GM21528 (cell line): ENCODE results near the gene TBCC.

Source experiments
- ATAC-seq: cut with Tn5 transposase; IDR thresholded peaks from one replicate; pipeline ENCODE4 v1.9.1; 2021; ENCODE audit warnings: mild to moderate bottlenecking, moderate library complexity; ENCODE audit not compliant: unreplicated experiment, low FRiP score

TBCC gene

DNA sequence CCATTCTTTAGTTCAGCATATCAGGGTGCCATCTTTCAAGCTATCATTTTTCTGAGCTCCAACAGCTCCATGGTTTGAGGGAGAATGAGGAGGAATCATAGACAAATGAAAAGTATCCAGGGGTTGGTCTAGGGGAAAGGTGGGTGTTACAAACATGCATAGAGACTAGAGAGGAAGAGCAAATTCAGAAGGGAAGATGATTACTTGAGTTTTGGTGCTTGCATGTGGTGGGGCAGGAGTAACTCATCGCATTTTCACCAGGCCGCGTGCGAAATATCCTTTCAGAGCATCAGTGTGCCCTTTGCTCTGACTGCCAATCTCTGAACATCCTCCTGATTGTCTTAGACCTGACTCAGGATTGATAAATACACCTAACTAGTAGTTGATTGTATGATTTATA, 28.3 kb upstream of the TBCC start:
- no peak for ATAC-seq

DNA sequence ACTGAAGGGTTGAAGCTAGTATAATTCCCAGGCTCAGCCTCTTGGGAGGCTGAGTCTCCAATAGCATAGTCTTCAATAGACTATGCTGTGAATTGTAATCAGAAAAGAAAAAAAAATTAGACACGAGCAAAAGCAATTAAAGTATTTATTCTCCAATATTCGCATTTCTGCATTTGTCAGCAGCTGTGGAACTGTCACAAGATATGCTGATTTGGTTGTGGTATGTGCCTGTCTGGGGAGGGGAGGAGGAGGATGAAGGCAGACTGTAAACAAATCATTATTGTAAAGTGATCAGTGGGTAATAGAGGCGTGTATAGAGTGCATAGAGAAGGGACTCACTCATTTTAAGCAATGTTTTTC, 25.8 kb upstream of the TBCC start:
- no peak for ATAC-seq

DNA sequence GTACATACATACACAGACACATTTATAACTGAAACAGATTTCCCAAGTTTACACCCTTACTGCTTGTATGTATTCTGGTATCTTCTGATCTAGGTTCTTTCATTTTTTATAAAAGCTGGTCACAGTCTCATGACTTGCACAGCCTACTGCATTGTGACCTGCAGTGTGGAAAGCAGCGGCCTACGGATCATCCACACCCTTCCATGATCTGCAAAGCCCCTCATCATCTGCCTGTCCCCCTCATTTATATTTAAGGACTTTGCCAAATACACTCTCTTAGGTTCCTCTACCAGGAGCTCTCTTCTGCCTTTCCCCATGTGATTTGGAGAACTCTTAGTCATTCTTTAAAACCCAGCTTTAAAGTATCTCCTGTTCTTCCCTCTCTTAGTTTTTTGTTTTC, 23.9 kb upstream of the TBCC start:
- no peak for ATAC-seq

DNA sequence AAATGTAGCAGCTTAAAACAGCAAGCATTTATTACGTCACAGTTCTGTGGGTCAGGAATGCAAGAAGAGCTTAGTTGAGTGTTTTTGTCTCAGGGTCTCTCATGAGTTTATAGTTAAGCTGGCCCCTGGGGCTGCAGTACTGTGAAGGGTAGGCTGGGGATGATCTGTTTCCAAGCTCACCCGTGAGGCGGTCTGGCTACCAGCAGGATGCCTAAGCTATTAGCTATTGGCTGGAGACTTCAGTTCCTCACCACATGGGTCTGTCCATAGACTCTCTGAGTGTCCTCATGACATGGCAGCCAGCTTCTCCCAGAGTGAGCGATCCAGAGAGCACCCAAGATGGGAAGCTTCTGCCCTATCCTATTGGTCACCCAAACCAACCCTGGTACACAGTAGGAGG, 23.1 kb upstream of the TBCC start:
- ATAC-seq, result no peak

DNA sequence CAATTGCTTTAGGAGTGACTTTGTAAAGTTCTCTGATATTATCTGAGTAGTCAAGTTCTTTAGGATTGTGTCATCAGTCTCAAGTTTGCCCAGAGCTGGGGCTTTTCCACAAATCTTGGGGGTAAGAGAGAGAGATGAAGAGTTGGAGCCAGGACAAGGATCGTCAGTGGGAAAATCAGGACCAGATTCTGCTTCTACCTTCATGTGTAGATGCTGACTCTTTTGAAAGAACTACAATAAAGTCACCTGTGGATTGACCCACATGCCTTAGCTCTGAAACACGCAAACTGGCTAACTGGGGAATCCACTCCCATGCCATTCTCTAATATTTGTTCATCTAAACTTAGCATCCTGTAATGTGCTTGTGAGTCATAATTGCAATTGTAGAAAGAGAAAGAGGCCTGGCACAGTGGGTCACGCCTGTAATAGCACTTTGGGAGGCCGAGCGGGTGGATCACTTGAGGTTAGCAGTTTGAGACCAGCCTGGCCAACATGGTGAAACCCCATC, 20.3 kb upstream of the TBCC start:
- ATAC-seq, result no peak

DNA sequence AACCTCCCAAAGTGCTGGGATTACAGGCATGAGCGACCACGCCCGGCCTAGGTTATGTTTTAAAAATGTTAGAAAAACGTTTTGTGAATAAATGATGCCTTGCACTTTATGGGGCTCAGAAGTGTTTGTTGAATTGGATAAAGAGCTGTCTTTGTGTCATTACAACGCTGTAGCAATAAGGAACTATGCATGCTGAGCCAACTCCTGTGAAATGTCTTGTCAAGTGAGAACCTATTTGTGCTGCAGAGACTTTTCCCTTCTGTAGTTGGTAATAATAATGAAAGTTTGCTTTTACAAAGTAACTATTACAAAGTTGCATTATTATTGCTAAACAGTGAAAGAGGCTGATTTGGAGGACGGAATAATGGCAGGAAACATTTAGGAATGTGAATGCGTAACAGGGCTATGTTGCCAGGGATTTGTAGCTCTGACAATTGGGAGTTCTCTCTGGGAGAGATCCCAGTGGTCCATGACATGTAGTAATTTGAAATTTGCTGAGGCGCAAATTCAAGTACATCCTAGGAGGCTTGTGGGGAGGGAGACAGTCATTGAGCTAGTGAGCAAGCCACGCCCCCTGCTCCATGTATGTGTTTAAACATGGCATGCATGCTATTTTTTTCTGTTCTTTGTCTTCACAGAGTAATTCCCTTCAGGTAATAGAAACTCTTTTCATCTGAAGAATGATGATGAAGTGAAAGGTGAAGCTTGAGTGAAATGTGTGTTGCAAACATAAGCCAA, 19.2 kb upstream of the TBCC start:
- ATAC-seq, result no peak

DNA sequence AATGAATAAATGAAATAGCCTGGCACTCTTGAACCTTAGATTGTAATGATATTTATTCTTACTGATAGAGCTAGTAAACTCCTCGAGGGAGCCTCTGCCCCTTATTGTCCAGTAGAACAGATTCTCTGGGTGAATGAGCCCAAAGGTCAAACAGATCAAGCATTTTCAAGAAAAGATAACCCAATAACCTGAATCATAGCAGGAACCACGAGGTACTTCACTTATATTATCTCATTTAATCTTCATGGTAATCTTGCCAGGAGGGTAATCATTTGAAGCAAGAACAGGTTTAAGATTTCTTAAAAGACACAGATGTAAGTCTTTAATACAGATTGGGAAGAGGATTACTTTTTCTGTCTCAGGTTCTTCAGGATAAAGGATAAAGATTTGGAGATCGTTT, 17.0 kb upstream of the TBCC start:
- no peak for ATAC-seq

DNA sequence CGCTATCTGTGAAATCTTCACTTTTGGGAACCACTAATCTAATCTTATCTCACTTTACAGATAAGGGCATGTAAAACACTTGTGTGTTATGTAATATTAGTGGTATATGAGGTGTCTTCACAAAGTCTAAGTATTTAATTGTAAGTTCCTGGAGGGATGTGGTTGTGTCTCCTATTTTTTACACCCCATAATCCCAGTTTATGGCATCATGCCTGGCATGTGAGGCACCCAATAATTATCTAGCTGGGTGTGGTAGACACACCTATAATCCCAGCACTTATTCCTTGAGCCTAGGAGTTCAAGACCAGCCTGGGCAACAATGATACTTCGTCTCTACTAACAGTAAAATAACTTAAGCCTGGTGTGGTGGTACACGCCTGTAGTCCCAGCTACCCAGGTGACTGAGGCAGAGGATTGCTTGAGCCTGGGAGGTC, 16.5 kb upstream of the TBCC start:
- no peak for ATAC-seq

DNA sequence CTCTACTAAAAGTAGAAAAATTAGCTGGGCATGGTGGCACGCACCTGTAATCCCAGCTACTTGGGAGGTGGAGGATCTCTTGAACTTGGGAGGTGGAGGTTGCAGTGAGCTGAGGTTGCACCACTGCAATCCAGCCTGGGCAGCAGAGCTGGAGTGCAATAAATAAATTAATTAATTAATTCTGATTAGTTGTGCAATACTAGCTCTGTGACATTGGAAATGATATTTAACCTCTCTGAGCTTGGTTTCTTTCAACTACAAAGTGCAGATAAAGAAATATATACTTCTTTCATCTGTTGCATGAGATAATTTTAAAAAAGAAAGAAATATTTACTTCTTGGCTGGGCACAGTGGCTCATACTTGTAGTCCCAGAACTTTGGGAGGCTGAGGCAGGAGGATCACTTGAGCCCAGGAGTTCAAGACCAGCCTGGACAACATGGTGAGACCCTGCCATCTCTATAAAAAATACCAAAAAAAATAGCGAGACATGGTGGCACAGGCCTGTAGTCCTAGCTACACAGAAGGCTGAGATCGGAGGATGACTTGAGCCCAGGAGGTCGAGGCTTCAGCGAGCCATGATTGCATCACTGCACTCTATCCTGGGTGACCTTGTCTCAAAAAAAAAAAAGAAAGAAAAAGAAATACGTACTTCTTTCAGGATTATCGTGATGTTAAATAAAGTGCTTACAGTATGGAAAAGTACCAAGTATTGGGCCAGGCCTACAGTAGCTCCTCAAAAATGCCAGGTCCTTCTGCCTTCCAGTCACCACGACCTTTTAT, 15.6 kb upstream of the TBCC start:
- ATAC-seq, result no peak

DNA sequence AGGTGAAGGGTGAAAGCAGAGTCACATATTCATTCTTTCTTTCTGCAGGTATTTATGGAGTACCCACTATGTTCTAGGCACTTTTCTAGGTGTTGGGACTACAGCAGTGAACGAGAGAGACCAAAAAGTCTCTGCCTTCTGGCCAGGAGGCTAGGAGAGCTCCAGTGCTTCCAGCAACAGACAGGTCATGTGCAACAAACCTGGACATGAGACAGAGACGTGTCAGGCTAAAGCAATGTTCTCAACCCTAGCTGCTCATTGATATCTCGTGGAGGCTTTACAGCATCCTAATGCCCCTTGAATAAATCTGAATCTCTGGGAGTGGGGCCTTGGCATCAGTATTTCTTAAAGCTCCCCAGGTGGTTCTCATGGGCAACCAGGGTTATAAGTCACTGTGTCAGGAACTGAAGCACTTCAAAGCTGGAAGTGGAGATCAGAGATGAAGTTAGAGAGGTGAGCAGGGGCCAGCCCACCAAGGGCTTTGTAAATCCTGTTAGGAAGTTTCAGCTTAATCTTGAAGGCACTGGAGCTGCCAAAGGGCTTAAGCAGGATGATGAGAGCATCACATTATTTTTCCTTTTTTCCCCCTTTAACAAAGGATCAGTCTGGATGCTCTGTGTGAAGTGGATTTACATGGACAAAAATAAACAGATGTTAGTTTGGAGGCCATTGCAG, 13.0 kb upstream of the TBCC start:
- no peak for ATAC-seq

DNA sequence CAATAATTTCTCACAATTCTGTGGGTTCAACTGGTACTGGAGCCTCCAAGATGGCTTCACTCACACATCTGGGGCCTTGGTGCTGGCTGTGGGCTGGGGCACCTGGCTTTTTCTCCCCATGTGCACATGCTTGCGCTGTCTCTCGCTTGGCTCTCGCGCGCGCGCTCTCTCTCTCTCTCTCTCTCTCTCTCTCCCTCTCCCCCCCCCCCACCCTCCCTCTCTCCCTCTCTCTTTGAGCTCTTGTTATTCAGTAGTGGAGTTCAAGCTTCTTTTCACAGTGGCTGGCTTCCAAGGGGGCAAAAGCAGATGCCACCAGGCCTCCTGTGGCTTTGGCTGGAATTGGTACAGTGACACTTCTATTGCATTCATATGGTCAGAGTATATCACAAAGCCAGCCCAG, 10.8 kb upstream of the TBCC start:
- no peak for ATAC-seq

DNA sequence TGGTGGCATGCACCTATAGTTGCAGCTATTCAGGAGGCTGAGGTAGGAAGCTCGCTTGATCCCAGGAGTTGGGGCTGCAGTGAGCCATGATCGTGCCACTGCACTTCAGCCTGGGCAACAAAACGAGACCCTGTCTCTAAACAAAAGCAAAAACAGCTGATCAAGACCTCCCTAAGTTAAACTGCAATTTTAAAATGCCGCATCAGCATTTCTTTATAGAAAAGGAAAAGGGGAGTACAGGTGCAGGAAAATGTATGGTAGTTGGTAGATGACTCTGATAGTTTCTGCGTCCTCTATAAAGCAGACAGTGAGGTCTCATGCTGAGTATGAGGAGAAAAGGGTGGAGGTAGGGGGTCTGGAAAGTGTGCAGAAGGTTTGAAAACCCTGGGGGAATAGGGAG, 8.9 kb upstream of the TBCC start:
- ATAC-seq, result no peak

DNA sequence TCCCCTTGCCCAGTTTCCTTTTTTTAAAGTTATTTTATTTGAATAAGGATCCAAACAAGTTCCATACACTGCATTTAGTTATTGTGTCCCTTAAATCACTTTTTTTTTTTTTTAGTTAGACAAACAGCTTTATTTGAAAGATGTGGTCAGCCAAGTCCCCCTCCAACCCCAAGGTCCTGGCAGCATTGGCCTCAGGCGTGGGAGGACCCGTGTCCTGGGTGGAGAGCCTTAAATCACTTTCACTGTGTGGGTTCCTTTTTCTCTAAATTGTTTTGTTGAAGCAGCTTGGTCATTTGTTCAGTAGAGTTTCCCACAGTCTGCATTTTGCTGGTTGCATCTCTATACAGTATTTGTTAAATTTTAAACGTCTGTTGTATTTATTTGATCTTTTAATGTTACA, 5.2 kb upstream of the TBCC start:
- no peak for ATAC-seq

DNA sequence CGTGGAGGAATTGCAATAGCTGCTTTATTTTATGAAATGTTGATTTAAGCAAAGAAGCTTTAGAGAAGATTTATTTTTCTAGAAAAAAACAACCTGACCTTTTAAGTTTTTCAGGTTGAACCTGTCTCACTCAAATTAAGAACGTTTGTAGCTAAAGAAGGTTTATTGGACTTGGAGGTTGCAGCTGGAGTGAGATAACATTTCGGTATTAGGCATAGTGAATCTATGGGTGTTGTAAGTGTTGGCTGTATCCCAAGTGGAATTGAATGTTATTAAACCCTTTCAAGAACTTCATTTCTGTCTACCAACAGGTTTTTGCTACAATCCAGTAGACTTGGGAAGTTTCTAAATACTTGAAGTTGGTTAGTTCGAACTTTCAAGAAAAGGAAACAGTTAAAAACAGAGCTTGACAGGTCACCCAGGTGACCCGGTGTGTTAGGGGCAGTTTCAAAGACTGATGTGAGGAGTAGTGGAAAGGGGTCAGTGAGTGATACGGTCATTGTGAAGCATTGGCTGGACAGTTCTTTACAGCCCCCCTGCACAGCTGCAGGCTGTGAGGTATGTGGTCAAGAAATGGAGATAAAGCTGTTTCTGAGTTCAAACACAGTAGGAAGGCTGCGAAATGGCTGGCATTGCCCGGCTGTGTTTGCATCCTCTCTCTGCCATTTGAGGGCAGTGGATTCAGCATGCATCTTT, 2.4 kb upstream of the TBCC start:
- ATAC-seq, result no peak

DNA sequence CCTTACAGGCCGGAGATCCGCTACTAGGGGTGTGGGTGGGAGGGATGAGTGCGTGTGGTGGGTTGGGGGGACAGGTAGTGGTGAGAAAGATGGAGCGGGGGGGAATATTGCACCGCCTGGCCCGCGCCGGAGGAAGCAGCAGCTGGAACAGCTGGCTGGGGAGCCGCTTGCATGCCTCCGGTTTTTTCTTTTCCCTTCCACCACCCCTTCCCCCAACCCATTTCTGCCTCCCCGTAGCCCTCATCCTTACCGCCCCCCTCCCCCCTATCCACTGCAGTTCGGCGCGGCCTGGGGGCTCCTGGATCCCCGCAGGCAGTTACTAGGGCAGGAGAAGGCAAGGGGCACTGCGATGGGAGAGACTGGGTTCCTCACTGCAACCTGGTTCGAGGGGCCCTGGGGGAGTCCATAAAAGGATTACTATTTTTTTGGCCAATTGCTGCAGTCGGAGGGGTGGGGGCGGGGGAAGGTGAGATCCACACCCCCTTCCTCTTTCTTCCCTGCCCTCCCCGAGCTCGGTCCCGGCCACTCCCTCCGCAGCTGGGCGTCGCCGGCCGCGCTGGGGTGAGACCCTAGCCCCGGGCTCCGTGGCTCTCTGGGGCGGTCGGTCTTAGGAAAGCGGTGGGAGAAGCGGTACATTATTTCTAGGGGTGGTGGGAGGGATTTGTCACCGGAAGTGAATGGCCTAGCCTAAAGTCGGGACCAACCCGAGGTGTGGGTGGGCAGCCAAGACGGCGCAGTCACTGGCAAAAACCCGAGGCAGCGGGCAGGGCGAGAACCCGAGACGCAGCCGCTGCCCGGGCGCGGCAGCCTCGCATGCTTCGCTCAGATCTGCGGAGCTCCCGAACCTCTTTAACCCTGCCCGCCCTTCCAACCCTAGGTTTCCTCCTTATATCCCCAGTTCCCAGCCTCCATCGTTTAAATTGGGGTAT, 824 bp upstream of the TBCC start:
- peak; percentile 52 for ATAC-seq

DNA sequence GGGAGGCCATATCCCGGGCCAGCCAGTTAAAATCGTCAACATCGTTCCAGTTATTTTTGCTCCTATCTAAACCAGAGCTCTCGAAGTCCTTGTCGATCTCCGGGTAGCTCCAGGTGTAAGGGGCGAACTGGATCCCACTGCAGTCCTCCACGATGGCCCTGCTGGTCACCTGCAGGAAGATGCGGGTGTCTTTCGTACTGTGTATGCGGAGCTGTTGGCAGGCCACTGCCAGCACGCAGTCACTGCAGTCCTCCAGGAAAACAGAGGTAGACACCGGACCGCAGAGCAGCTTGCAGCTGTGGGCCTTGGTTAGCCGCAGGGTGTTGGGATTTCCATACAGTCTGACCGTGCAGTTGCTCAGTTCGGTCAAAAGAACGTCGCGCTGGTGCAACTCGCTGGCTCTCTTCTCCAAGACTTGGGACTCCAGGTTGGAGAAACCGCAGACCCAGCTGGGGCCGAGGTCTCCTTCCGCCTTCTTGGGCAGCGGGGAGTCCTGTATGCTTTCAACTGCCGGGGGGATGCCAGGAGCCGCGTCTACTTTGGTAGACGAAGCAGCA, 742 bp downstream of the TBCC start:
- ATAC-seq, result no peak

DNA sequence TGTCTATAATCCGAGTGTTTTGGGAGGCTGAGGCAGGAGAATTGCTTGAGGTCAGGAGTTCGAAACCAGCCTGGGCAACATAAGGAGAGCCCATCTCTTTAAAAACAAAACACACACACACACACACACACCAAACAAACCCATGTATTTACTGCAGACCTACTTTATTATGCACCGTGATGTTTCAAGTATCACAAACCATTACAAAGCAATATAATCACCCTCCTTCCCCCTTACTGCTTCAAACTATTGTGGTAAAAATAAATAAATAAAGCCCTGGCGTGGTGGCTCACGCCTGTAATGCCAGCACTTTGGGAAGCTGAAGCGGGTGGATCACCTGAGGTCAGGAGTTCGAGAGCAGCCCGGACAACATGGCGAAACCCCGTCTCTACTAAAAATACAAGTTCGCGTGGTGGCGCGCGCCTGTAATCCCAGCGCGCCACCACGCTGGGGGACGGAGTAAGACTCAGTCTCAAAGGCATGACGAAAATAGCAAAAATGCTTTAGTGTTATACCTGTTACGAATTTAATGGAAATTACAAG, 1.5 kb downstream of the TBCC start:
- ATAC-seq, result no peak

DNA sequence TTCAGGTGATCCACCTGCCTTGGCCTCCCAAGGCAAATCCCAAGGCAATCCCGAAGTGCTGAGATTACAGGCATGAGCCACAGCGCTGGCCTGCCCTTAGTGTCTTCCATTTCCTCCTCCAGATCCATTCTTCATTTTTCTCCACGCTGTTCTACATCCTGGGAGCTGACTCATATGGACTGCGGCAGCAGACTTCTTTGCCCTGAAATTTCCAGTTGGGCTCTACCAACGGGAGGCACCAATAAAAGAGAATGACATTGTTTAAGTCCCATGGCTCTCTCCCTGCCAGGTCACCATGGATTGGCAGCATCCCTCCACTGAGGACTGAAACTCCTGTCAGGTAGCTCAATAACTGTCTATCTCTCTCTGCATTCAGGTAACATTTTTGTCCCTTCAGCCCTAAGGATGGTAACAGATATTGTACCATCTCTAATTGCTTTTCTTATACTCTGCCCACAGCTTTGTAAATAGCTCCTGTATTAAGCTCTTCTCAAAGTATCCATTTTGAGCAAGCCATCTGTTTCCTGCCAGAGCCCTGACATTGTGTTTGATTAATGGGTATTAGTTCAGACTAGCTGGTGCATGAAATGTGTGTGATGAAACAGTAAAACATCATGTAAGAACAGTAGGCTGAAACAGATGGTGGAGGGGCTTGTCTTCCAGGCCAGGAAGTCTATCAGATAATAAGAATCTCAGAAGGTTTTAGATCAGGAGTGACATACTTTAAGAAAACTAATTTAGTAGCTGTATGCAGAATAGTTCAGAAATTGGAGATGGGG, 3.6 kb downstream of the TBCC start:
- no peak for ATAC-seq

DNA sequence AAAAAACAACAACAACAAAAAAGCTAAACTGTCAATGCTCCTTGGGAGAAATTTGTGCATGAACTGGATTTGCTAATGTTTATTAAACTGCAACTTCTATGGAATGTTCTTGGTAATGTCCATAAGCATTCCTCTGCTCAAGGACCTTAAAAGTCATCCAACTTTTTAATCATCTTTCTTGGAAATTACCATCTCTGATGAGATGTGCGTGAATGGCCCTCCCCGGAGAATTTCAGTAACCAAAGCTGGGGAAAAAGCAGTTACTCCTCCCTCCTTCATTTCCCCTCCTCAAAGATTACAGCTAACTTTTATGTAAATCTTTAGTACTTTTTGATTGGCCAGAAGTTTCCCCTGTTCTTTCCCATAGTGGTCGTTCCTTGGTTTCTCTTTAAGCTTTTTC, 5.2 kb downstream of the TBCC start:
- ATAC-seq, result no peak
